ENCODE results near the gene SBK1. TPM values are rescaled to one million over a fixed set of nuclear protein-coding genes. Genes with fewer than 3 reads are reported as not detected.

The SBK1 gene
- total RNA-seq, 1 donor from 2014 or later = 1.9 TPM

DNA sequence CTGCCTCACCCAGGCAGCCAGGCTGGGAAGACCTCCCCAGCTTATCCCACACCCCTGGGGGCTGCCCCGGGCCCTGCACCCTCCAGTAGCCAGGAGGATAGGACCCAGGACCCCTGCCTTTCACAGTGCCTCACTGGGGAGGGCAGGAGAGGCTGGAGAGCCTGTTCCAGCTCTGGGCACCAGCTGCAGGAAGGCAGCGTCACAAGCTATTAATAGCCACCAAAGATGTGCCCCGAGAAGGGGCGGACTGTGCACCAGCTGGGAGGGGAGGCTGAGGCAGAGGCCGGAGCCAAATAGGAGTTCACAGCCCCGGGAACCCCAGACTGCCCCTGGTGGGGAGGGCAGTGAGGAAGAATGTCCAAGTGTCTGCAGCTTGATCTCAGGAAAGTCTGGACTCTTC, 8.8 kb downstream of the SBK1 start:
- DNase-seq (ENCODE audit: low spot score) = no peak
- intact Hi-C loops (cut with DNase I) = no loop called here

DNA sequence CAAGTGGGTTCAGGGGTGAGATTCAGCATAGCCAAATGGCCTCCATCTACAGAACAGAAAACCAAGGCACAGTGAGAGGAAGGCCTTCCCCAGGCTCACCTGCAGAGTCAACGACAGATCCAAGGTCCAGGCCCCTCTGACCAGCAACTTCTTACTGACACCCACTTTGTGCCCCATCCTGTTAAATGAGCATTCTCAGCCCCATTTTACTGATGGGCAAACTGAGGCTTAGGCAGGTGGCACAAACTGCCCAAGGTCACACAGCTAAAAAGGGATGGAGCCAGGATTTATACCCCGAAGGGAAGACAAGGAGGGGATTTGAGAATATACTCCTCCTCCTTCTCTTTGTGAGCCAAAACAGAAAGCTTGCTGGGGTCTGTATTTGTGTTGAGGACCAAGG, 9.3 kb downstream of the SBK1 start:
- DNase-seq (ENCODE audit: low spot score) = no peak
- intact Hi-C loops (cut with DNase I) = no loop called here

DNA sequence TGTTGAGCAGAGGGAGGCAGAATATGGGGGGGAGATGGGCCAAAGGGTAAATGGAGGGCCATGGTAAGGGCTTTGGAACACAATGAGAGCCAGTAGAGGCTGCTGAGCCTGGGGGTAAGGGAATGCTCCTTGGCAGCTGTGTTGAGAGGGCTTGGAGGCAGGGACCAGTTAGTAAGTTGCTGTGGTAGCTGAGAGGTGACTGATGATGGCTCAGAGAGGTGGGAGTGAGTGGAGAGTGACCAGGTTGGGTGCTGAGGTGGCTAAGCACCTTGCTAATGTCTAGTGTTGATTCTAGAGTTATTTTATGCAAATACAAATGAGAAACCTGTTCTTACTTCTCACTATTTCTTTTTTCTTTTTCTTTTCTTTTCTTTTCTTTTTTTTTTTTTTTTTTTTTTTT, 10.8 kb downstream of the SBK1 start:
- intact Hi-C loops (cut with DNase I) = no loop called here
- no peak for DNase-seq (ENCODE audit: low spot score)

DNA sequence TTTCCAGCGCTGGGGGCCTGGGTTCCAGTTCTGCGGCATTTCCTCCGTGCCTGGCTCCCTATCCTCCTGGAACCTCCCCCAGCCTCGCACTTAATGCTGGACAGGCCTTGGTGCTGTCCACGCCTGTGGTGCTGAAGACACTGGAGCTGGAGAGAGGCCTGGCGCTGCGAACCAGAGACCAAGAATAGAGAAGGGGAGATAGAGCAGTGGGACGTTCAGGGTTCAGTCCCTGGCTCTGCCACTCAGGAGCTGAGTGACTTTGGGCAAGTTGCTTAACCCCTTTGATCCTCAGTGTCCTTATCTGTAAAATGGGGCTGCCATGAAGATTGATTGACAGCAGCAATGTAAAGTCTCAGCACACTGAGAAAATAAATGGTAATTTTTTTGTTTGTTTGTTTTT, 11.9 kb downstream of the SBK1 start:
- DNase-seq (ENCODE audit: low spot score) = no peak
- intact Hi-C loops (cut with DNase I) = no loop called here

DNA sequence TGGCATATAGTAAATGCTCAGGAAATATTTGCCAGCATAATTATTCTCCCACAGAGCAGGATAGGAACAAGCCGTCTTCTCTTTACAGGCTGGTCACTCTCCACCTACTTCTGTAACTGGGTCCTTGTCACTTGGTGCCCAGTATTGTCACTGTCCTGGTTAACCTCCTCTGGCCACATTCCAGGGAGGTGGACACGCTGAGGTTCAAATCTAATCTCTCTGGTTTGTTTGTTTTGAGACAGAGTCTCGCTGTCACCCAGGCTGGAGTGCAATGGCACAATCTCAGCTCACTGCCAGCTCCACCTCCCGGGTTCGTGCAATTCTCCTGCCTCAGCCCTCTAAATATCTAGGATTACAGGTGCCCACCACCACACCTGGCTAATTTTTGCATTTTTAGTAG, 15.6 kb downstream of the SBK1 start:
- intact Hi-C loops (cut with DNase I) = no loop called here
- no peak for DNase-seq (ENCODE audit: low spot score)

DNA sequence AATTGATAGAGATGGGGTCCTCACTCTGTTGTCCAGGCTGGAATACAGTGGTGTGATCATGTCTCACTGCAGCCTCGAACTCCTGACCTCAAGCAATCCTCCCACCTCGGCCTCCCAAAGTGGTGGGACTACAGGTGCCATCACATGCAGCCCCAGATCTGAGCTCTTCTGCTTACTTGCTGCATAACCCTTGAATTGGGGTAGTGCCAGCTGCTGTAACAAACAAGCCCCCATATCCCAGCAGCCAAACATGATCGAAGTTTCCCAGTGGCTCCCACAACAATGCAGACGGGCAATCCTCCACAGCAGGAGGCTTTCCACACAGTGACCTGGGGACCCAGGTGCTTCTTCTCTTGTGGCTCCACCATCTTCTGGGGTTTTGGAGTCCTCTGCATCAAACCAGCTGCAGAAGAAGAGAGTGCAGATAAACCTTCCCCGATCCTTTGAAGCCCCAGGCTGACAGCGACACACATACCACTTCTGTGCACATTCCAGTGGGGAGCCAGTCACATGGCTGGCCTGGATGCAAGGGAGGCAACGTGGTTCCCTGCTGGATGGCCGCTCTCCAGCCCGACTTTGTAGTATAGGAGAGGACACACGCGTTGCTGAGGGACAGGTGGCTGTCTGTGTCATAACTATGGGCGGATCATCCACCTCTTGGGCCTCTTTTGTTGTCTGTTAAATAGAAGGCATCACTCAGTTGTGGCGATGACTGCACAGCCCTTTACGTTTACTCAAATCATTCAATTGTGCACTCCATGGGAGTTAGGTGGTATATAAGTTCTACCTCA, 16.7 kb downstream of the SBK1 start:
- intact Hi-C loops (cut with DNase I) = no loop called here

DNA sequence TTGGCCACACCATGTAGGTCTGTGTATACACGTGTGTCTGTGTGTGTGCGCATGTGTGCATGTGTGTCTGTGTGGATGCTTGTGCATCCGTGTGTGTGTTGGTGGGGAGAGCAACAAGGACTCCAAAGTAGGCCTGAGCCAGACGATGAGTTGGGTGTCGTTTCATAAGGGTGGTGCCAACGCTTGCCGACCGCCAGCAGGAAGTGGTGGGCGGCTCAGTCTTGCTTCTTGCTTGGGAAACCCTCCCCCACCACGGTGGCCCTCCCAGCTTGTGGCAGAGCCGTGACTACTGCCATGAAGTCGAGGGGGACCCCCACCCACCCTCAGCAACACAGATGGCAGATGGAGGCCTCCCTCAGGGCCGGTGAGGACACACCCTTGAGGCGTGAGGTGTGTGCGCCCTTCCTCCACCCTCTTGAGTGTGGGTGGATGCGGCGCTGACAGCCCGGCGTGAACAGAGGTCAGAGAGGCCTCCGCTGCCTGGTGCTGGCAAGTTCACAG, 17.5 kb downstream of the SBK1 start:
- intact Hi-C loops (cut with DNase I) = no loop called here
- DNase-seq (ENCODE audit: low spot score) = no peak

More for the DNA sequence above, 16.7 kb downstream of the SBK1 start:
- no peak for DNase-seq (ENCODE audit: low spot score)

DNA sequence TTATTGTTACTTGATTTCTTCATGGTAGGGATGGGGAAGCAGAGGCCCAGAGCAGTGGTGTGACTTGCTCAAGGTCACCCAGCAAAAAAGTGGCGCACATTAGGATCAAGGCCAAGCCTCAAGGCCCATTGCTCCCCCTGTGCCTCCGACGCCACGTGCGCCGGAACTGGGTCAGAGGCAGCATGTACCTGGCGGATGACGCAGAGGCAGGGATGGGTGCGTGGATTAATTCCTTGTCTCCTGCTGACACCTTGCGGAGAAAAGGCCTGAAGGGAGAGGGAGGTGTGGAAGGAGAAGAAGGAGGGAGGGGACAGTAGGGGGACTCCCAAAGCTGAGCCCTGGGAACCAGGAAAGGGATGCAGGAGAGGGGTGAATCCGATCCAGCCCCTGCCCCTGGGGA, 18.5 kb downstream of the SBK1 start:
- no peak for DNase-seq (ENCODE audit: low spot score)
- intact Hi-C loops (cut with DNase I) = no loop called here

DNA sequence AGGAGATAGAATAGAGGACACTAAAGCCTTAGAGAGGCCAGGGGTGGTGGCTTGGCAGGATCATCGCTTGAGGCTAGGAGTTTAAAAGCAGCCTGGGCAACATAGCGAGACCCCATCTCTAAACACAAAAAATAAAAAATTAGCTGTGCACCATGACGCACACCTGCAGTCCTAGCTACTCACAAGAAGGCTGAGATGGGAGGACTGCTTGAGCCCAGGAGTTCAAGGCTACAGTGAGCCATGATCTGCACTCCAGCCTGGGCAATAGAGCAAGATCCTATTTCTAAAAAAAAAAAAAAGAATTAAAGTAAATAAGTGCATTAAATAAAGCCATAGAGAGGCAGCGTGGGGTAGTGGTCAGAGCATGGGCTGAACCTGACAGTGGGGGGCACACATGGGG, 19.1 kb downstream of the SBK1 start:
- intact Hi-C loops (cut with DNase I) = no loop called here
- no peak for DNase-seq (ENCODE audit: low spot score)

DNA sequence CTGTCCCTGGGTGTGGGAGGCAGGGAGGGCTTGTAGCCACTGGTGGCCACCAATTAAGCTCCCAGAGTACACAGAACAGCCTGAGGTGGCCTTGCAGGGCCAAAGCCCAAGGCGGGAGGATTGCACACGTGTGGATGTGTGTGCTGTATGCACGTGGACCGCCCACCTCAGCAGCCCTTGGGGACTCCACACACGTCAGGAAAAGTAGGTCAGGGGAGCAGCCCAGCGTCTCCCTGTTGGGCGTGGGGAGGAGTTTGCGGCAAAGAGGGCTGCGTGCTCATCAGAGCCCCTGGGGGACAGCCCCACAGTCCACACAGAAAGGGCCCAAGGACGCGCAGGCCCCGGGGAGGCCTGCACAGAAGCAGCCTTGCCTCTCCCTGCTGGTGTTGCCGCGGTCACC, 19.6 kb downstream of the SBK1 start:
- no peak for DNase-seq (ENCODE audit: low spot score)
- intact Hi-C loops (cut with DNase I) = no loop called here

DNA sequence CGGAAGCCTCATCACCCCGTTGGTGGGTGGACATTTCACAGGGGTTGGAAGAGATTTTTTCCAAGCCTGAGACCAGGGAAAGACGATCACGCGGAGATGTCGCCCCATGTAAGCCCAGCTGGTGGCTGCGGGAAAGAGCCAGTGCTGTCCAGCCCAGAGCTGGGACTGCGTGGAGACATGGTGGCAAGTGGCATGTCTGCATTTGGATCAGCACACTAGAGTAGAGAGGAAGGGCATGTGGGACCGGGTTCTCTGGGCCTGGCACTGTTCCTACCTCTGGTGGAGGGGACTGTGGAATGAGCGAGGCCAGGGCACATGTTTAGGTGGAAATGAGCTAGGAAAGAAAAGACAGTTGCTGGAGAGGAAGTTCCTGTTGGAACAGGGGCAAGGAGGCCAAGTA, 20.0 kb downstream of the SBK1 start:
- no peak for DNase-seq (ENCODE audit: low spot score)
- intact Hi-C loops (cut with DNase I) = no loop called here

DNA sequence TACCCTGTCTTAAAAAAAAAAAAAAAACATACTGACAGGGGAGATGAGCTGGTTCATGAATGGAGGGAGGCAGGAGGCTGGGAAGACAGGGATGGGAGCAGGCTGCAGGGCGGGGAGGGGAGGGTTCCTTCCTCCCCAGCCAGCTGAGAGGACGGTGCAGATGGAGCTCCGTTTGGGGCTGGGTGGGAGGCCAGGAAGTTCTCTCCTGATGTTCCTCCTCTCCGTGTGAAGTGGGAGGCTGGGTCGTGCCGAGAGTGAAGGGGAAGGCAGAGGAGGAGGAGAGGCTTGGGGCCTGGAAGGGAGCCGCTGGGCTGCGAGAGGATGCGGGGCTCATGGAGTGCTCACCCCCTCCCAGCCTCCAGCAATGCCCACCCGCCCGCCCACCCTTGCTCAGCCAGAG, 21.3 kb downstream of the SBK1 start:
- intact Hi-C loops (cut with DNase I) = no loop called here
- DNase-seq (ENCODE audit: low spot score) = no peak

DNA sequence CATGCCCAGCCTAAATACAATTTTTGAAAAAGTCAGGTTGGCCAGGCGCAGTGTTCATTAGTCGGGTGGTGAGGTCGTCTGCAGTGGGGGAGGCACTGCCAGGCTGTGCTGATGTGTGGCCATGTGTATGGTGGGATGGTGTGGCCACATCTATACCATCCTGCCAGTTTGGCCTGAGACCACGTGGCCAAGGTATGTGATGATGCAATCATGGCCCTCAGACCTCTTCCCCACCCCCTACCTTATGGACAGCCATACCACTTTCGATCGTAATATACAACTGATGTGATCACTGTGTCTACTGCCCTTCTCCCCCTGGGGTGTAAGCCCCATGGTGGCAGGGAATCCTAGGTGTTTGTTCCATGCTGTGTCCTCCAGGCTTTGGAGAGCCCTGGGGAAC, 23.7 kb downstream of the SBK1 start:
- intact Hi-C loops (cut with DNase I) = loop anchor here (5.0 kb wide), 1 partner anchor 39 kb away; no protein-coding TSS in a partner anchor
- DNase-seq (ENCODE audit: low spot score) = no peak

DNA sequence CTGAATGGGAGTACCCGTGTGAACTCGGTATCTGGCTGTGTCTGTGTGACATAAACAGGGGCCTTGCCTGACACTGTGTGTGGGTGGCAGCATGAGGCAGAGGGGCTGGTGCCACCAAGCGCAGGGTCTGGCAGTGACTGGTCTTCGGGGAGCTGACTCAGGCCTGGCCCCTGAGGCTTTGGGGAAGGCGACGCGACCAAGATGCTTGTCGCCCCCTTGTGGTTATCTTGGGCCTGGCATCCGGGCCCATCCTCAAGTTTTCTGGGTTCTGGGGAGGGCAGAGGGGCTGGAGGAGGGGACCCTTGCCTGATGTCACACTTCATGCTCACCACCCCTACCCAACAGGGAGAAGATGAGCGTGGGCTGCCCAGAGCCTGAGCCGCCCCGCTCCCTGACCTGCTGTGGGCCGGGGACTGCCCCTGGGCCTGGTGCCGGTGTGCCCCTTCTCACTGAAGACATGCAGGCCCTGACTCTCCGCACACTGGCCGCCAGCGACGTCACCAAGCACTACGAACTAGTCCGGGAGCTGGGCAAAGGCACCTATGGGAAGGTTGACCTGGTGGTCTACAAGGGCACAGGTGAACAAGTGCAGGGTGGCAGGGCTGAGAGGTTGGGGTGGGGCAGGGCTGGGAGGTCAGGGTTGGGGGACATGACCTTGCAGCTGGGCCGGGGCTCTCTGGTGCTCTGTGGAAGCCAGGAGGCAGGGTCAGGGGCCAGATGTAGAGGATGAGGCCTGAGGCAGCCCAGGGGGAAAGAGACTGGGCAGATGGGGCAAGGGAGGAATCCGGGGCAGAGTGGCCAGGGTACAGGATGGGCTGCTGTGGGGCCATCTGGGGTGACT, 24.9 kb downstream of the SBK1 start:
- intact Hi-C loops (cut with DNase I) = loop anchor here (5.0 kb wide), 1 partner anchor 40 kb away; no protein-coding TSS in a partner anchor
- no peak for DNase-seq (ENCODE audit: low spot score)

DNA sequence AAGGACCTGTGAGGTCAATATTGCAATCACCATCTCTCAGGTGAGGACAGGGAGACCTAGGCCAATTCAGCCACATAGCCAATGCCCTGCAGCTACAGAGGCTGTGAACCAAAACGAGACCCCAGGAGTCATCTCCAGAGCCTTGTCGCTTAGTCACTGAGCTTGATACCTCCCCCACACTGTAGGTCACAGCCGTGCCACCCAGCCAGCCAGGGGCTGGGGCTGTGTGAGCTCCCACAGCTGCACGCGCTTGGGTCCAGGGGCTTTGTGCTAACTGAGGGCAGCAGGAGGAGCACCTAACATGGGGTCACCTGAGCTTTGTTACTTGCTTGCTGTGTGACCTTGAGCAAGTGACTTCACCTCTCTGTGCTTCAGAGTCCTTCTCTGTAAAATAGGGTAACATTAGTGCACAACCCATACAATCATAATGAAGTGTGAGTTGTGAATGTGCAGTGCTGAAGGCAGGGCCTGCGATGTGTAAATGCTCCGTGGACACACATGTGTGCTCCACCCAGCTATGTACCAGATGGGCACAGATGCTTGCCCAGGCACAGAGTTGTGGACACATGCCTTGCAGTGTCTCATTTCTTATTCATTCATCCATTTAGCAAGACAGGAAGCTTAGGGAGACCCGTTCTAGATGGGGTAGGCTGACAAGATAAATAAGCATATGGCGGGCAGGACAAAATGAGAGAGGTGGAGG, 25.9 kb downstream of the SBK1 start:
- intact Hi-C loops (cut with DNase I) = loop anchor here (5.0 kb wide), 1 partner anchor 41 kb away; no protein-coding TSS in a partner anchor
- no peak for DNase-seq (ENCODE audit: low spot score)

DNA sequence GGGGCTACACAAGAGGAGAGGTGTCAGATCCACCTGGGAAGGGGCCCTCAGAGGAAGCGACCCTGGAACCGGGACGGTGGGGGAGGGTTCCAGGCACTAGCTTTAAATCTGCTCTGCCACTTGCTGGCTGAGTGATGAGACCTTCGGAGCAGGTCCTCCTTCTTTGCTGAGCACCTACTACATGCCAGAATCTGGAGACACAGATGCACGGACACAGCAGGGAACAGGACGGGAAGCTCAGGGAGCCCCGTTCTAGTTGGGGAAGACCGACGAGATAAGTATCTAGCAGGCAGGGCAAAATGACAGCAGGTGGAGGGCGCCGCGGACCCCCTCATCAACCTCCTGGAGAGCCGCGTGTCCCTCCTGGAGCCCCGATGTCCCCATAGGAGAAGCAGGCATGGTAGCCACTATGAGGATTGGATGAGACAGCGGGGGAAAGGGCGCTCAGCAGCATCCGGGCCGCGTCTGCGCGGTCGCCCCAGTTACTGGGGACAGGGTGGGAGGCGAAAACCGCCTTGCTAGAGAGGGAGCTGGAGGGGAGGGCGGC, 27.2 kb downstream of the SBK1 start:
- intact Hi-C loops (cut with DNase I) = loop anchor here (5.0 kb wide), 1 partner anchor 42 kb away; no protein-coding TSS in a partner anchor
- DNase-seq (ENCODE audit: low spot score) = no peak

DNA sequence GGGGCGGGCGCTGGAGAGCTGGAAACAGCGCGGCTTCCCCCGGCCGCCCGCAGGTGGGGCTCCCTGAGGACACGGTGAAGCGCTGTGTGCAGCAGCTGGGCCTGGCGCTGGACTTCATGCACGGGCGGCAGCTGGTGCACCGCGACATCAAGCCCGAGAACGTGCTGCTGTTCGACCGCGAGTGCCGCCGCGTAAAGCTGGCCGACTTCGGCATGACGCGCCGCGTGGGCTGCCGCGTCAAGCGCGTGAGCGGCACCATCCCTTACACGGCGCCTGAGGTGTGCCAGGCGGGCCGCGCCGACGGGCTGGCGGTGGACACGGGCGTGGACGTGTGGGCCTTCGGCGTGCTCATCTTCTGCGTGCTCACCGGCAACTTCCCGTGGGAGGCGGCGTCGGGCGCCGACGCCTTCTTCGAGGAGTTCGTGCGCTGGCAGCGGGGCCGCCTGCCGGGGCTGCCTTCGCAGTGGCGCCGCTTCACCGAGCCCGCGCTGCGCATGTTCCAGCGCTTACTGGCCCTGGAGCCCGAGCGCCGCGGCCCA, 27.8 kb downstream of the SBK1 start:
- DNase-seq (ENCODE audit: low spot score) = no peak
- intact Hi-C loops (cut with DNase I) = no loop called here

DNA sequence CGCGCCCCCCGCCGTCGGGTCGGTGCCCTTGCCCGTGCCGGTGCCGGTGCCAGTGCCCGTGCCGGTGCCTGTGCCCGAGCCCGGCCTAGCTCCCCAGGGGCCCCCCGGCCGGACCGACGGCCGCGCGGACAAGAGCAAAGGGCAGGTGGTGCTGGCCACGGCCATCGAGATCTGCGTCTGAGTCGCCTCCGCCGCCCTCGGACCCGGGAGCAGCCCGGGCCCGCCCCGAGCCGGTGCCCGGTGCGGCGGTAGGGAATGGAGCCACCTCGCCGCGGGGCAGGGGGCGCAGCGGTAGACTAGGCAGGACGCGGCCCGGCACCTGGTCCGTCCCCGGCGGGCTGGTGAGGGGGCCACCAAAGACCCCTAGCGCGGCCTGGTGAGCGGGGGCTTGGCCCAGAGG, 28.4 kb downstream of the SBK1 start:
- DNase-seq (ENCODE audit: low spot score) = no peak
- intact Hi-C loops (cut with DNase I) = no loop called here

DNA sequence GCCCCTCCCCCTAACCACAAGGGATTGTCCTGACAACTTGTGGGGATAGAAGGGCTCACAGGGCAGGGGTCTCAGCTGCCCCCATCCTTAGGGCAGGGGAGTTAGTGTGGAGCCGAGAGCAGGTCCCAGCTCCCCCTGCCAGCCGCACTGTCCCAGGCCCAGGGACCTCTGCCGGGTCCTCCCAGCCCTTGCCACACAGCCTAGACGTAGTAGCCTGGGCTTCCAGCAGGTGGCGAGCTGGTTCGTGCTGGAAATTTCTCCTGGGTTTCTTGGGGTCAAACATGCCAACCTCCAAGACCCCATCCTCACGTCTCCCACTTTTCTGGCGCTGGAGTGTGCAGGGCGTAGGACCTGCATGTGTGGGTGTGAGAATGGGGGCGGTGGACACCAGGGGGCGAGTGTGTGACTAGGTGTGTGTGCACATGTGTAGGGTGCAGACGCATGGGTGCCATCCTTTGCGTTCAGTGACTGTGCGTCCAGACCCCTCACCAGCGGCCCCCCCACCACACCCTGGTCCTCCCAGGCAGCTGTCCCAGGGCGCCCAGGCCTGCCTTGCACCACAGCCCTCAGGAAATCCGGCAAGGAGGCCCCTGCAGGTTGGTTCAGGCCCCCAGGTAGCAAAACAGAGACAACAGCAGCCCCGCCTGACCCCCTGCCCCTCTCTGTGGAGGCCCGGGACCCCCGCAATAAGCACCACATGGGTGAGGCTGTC, 29.5 kb downstream of the SBK1 start:
- intact Hi-C loops (cut with DNase I) = no loop called here
- no peak for DNase-seq (ENCODE audit: low spot score)

Measured in cardiac septum (tissue), 1 donor.